Heart right ventricle (tissue), 16 donors: Measurements from ENCODE around the gene CPNE4. TPM values are rescaled to one million over a fixed set of nuclear protein-coding genes. Genes with fewer than 3 reads are reported as not detected.

Experiments used
- ATAC-seq, 8 donors: fragments of 200-7000 bp; cut with Tn5 transposase; one replicate each; pipeline ENCODE4 v1.9.1; 2020; ENCODE audit warnings: mild to moderate bottlenecking in 8 of 8, moderate library complexity in 8 of 8, moderate number of reproducible peaks in 1 of 8
- DNase-seq, 2 donors: peaks; one replicate each; pipeline ENCODE4 v3.0.0-alpha.2; 2020
- H3K27ac ChIP-seq, 10 donors: fragments of 200-600 bp; sonication (generic) in 2 of 10; one replicate each; pipeline versions ENCODE4 v1.5.0 to v1.8.0; 2020 to 2022; ENCODE audit warnings: mild to moderate bottlenecking in 3 of 10
- H3K27me3 ChIP-seq, 7 donors: fragments of 200-600 bp; one replicate each; pipeline ENCODE4 v1.8.0; 2021 to 2022; ENCODE audit warnings: mild to moderate bottlenecking in 2 of 7
- H3K36me3 ChIP-seq, 9 donors: fragments of 200-600 bp; sonication (generic) in 1 of 9; one replicate each; pipeline versions ENCODE4 v1.5.0 to v1.8.0; 2020 to 2022; ENCODE audit warnings: mild to moderate bottlenecking in 2 of 9
- H3K4me1 ChIP-seq, 9 donors: fragments of 200-600 bp; sonication (generic) in 1 of 9; one replicate each; pipeline versions ENCODE4 v1.5.0 to v1.8.0; 2020 to 2022; ENCODE audit warnings: mild to moderate bottlenecking in 4 of 9
- H3K4me3 ChIP-seq, 10 donors: fragments of 200-600 bp; sonication (generic) in 2 of 10; one replicate each; pipeline versions ENCODE4 v1.5.0 to v1.8.0; 2020 to 2022; ENCODE audit warnings: mild to moderate bottlenecking in 7 of 10, moderate library complexity in 2 of 10
- H3K9me3 ChIP-seq, 11 donors: fragments of 200-600 bp in 10 of 11; sonication (generic) in 2 of 11; one replicate each; pipeline versions ENCODE4 v1.5.0 to v1.8.0; 2013 to 2022; ENCODE audit warnings: mild to moderate bottlenecking in 2 of 11, control low read depth in 1 of 11, moderate library complexity in 1 of 11
- CTCF ChIP-seq, 9 donors: fragments of 200-600 bp; sonication (generic) in 2 of 9; IDR thresholded peaks; one replicate each; pipeline versions ENCODE4 v1.5.0 to v1.8.0; 2021 to 2022; ENCODE audit warnings: antibody characterized with exemption in 9 of 9, mild to moderate bottlenecking in 5 of 9, moderate library complexity in 1 of 9
- WGBS, 2 donors: extraction: QIAGEN DNeasy Blood & Tissue Kit; methylation state at CpG; one replicate each; pipeline ENCODE4 v1.1.7; 2013; ENCODE audit warnings: inconsistent platforms in 1 of 2; 5-methylcytosine and 5-hydroxymethylcytosine counted together
- intact Hi-C, 10 donors: fragments of 100-400 bp; cut with DNase I; formaldehyde crosslinking; loops; one replicate each; pipeline versions ENCODE4 v1.11.1 to v1.14.2; 2022
- polyA plus RNA-seq, 2 donors: library from polyadenylated mRNA; stranded (reverse); fragments of 200-250 nt; gene quantifications; one replicate each; pipeline ENCODE4 v1.2.3, GENCODE V29; 2013
- total RNA-seq, 10 donors: library from RNA; stranded (reverse); fragmentation: NEBNext Ultra II Directional in 3 of 10; extraction: Animal tissue kit (Norgen Biotek cat#: 25700) in 3 of 10; gene quantifications; one replicate each; pipeline versions ENCODE4 v1.2.1 to v1.2.4, GENCODE V29; 2021 to 2023
- donor health status: Arrhythmogenic right ventricular cardiomyopathy.
- donor health status: ischemic (EF 13 %, LVEDD 7.1; RV severe dilation, severe dysfunction).
- donor health status: healthy with polysubstance abuse.
- donor health status: DM: no; HTN: yes; CAD: no.
- donor health status: DM: no; HTN: no; CAD: no.
- donor health status: ischemic (EF 25% LVEDD 6.9; RV normal size, moderate dysfunction).
- donor health status: ischemic (EF 25% LVEDD 5.7; RV mildly dilated, moderate dysfunction).
- donor health status: healthy.
- donor health status: DM: yes; HTN: yes; CAD: no.
- donor health status: Ischemic cardiomyopathy.
- donor health status: ischemic (EF 35%, LVEDD 5.7; RV mildly dilated, moderate dysfunction).
- donor health status: nonischemic (EF 11% LVEDD 7.7; RV severe dilation, severe dysfunction).
- donor health status: DM: yes; HTN: yes; CAD: no.
- donor health status: PGD.
- donor health status: ischemic (EF 29% LVEDD 5.4; RV normal size, mild dysfunction).
- donor health status: nonischemic (EF 23%, LVEDD 6.1; RV moderate dilation, normal function).

Gene CPNE4
- total and polyA plus RNA-seq, 12 donors, result 1.5 to 116 (median 24.8) TPM

- H3K4me3 ChIP-seq, result no peak overlapping the region
- intact Hi-C loops, result loop anchor here in 1 of 10 donors (5.0 kb wide), 1 partner anchor 291 kb away; no protein-coding TSS in a partner anchor
- H3K4me1 ChIP-seq, result peaks cover 0 to 2% (median 0%) of the 10 kb centered on the region in 9 donors
- H3K27me3 ChIP-seq, result no peaks in the 10 kb centered on the region
- TF ChIP-seq CTCF (IDR thresholded peaks at IDR 0.05), result no peak
- ATAC-seq (no peak), DNase-seq (no peak)
- WGBS, 2 donors, result 55 to 63% methylated on average over 2 of the region's 2 CpGs
- H3K36me3 ChIP-seq, result no peaks in the 10 kb centered on the region
- H3K27ac ChIP-seq, result no peak overlapping the region
- no peaks in the 10 kb centered on the region for H3K9me3 ChIP-seq
These were observed 296.7 kb downstream of the CPNE4 start for GRCh38 chr3:131738095-131738494.

- Histone ChIP-seq H3K27me3 (no peaks in the 10 kb centered on the region), H3K27ac (no peak overlapping the region), H3K4me1 (peaks cover 0 to 3% (median 0%) of the 10 kb centered on the region in 9 donors), H3K9me3 (no peaks in the 10 kb centered on the region), H3K36me3 (no peaks in the 10 kb centered on the region), H3K4me3 (no peak overlapping the region)
- TF ChIP-seq CTCF (IDR thresholded peaks at IDR 0.05), result no peak
- ATAC-seq (no peak), DNase-seq (no peak)
- intact Hi-C loops, result loop anchor here in 1 of 10 donors (5.0 kb wide), 1 partner anchor 288 kb away; no protein-coding TSS in a partner anchor
These were observed 299.3 kb downstream of the CPNE4 start for GRCh38 chr3:131735544-131735943.

- no peaks in the 10 kb centered on the region for H3K27me3 ChIP-seq
- no peak for TF ChIP-seq CTCF (IDR thresholded peaks at IDR 0.05)
- H3K27ac ChIP-seq, result no peak overlapping the region
- H3K4me3 ChIP-seq, result no peak overlapping the region
- intact Hi-C loops, result loop anchor here in 1 of 10 donors (5.0 kb wide), 1 partner anchor 288 kb away; no protein-coding TSS in a partner anchor
- H3K9me3 ChIP-seq, result no peaks in the 10 kb centered on the region
- H3K36me3 ChIP-seq, result no peaks in the 10 kb centered on the region
- H3K4me1 ChIP-seq, result peaks cover 0 to 3% (median 0%) of the 10 kb centered on the region in 9 donors
- ATAC-seq, result no peak
- DNase-seq, result no peak
These were observed 299.7 kb downstream of the CPNE4 start for GRCh38 chr3:131735116-131735515.

- no peak for DNase-seq
- no peak for ATAC-seq
These were observed 301.6 kb downstream of the CPNE4 start for GRCh38 chr3:131733086-131733841.

More at GRCh38 chr3:131733086-131733841, 301.6 kb downstream of the CPNE4 start:
- no peak overlapping the region for H3K27ac ChIP-seq
- H3K27me3 ChIP-seq, result no peaks in the 10 kb centered on the region
- intact Hi-C loops, result no loop called here
- no peak overlapping the region for H3K4me3 ChIP-seq
- H3K4me1 ChIP-seq, result peaks cover 0 to 4% (median 0%) of the 10 kb centered on the region in 9 donors
- TF ChIP-seq CTCF (IDR thresholded peaks at IDR 0.05), result no peak
- no peaks in the 10 kb centered on the region for H3K36me3 ChIP-seq
- H3K9me3 ChIP-seq, result no peaks in the 10 kb centered on the region
- WGBS, 2 donors, result 40 to 52% methylated on average over 5 of the region's 5 CpGs
